ENCODE data around the gene CDC42. TPM values are rescaled to one million over a fixed set of nuclear protein-coding genes. Genes with fewer than 3 reads are reported as not detected.
"Not testable (repeated sequence)": the region's sequence is repeated elsewhere in the genome, so short reads cannot be mapped to it uniquely, and the experiment has no call there.

Gene CDC42
- total RNA-seq, 1 donor from 2014 or later = 69.8 TPM

DNA sequence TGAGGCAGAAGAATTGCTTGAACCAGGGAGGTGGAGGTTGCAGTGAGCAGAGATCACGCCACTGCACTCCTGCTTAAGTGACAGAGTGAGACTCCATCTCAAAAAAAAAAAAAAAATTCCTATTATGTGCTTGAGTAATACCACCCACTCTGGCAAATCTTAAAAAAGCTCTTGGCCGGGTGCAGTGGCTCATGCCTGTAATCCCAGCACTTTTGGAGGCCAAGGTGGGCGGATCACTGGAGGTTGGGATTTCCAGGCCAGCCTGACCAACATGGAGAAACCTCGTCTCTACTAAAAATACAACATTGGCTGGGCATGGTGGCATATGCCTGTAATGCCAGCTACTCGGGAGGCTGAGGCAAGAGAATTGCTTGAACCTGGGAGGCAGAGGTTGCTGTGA lies 17.7 kb upstream of the CDC42 start:
- ATAC-seq; DNase-seq (ENCODE audit: low spot score): not testable (repeated sequence)

DNA sequence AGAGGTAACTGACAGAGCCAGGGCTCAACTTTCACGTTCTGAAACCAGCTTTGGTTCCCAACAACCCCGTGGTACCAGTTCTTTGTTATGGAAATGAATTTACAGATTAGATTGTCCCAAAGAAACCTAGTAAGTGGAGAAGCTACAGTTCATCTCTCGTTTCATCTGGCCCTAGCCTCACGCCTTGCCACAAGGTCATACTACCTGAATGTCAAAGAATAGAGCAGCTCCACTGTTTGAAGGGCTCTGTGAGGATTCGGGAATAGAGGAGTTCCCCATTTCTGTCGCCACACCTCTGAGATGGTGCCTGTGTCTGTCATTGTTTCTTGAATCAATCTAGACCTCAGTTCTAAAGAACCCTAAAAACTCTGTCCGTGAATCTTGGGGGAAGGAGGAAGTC lies 15.0 kb upstream of the CDC42 start:
- DNase-seq (ENCODE audit: low spot score) (no peak), ATAC-seq (no peak)

DNA sequence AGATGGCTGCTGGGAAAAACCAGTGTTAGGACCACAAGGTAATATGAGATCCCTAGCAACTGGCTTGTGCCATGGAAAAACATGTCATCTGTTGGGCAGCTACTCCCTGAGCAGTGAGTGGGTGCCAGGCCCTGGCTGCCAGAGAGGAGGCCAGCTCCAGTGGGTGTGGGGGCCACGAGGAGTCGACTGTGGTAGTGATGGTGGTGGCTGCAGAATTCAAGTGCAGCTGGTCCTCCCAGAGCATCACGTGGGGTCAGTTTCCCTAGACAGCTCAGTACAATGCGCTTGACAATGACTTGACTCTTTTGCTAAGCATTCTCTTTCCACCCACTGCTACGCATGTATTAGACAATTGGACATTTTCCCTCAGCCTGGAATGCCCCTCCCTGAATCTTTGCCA lies 14.5 kb upstream of the CDC42 start:
- DNase-seq (ENCODE audit: low spot score) = no peak

DNA sequence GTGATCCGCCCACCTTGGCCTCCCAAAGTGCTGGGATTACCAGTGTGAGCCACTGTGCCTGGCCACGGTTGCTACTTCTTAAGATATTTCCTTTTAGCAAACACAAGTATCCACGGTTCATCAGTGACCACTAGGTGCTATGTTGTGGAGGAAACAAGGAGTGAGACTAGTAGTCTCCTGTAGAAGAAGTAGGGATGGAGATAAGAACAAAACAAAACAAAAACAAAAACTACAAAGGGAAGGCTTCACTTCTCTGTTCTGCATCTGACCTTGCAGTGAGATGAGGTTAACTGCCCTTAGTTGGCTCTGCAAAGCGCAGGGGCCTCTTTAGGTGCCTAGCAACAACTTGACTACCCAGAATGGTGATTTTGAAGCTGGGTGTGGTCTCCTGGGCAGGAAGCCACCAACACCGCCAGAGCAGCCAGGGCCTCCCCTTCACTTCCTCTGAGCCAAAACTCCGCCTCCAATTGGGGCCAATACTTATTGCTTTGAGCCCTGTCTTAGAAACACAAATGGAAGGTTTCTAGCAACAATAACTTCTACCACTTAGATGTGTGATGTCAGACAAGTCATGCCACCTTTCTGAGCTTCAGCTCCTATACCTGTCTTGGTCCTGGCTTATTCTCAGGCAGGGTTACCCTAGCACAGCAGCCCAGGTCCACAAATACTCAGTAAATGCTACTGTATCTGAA lies 12.8 kb upstream of the CDC42 start:
- DNase-seq (ENCODE audit: low spot score) = peak; percentile 55
- peak; percentile 59 for ATAC-seq

More for the DNA sequence above, 14.5 kb upstream of the CDC42 start:
- no peak for ATAC-seq

DNA sequence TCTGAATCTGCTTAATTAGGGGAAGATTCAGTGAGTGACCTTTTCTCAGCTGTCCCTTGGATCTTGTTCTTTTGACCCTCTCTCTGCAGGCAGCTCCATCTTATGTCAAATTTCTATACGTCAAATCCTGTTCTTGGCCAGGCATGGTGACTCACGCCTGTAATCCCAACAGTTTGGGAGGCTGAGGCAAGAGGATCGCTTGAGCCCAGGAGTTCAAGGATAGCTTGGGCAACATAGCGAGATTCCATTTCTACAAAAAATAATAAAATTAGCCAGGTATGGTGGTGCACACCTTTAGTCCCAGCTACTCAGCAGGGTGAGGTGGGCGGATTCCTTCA lies 12.3 kb upstream of the CDC42 start:
- ATAC-seq (no peak), DNase-seq (ENCODE audit: low spot score) (no peak)

DNA sequence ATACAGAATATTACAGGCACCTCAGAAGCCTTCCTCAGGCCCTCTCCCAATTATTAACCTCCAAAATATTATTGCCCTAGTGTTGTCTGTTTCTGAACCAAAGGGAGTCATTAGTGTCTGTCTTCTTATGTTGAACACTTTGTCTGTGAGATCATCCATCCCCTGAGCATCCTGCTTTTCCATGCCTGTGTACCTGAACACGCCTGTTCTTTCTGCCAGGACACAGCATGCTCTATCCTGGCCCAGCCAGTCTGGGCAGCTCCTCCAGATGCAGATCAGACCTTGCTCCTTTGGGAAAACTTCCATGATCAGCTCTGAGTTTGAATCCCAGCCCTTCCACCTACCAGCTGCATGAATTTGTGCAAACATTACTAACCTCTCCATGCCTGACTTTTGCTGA lies 11.0 kb upstream of the CDC42 start:
- ATAC-seq (no peak), DNase-seq (ENCODE audit: low spot score) (no peak)

DNA sequence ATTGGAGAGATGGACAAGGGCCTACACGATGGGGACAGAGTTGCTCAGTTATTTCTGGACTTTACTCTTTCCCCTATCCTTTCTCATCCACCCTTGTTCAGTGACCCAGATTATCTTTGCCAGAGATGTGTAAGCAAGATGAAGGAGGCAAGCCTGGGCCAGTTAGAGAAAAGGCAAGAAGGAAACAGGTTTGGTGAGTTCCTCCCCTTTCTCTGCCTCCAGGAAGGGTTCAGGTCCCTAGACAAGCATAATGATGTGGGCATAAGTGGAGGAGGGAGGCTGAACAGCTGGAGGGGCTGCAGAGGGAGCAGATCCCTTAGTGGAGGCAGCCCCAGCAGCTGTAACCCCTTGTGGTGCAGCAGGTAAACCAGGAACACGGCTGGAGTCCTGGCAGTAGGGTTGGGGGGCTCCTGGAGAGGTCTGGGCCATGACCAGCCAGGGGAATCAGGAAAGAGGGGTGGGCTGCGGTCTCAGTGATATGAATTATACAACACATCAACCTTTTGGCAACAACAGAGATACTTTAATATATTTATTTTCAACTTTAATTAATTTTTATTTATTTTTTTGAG lies 9.2 kb upstream of the CDC42 start:
- DNase-seq (ENCODE audit: low spot score) = no peak

DNA sequence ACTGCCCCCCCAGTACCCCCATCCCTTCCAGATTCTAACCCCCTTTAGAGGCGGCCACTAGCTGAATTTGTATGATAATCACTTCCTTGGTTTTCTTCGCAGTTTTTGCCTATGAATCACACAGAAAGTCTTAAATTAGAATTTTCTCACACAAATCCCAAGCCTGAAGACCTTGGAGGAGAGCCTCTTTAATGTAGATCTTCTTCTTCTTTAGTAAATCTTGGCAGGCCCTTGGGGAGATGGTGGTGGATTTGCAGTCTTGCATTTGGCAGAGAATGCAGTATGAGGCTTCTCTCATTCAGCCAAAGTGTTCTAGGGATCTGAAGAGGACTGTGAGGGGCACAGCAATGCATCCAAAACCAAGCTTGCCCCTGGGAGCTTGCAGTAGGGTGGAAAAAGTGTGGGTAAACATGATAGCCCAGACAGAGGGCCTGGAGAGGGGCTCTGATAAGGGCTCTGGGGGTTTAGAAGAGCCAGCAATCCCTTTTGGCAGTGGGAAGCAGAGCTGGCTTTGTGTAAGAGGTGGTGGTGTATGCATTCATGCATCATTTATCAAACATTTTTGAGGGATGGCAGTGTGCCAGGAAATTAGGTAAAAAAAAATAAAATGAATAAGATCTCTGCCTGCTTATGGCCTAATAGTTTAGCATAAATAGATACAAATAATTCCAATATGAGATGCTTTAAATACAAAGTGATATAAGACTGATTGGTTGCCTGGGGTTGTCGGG lies 7.7 kb upstream of the CDC42 start:
- DNase-seq (ENCODE audit: low spot score) = no peak
- no peak for ATAC-seq

More for the DNA sequence above, 9.2 kb upstream of the CDC42 start:
- ATAC-seq = no peak

DNA sequence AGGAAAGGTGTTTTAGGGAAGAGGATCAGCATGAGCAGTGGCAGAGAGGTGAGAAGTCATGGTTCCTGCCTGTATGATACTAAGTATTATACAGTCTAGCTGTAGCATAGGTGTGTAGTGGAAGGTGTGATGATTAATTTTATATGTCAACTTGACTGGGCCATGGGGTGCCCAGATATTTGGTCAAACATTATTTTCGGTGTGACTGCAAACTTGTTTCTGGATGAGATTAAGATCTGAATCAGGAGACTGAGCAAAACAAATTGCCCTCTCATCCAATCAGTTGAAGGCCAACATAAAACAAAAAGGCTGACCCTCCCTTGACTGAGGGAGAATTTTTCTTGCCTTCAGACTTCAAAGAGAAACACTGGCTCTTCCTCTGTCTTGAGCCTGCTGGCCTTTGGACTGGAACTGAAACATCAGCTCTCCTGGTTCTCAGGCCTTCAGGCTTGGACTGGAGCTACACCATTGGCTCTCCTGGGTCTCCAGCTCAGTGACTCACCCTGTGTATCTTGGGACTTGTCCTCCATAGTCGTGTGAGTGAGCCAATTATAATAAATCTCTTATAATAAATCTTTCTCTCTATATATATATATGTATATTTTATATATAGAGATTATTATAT lies 6.8 kb upstream of the CDC42 start:
- no peak for DNase-seq (ENCODE audit: low spot score)
- no peak for ATAC-seq

DNA sequence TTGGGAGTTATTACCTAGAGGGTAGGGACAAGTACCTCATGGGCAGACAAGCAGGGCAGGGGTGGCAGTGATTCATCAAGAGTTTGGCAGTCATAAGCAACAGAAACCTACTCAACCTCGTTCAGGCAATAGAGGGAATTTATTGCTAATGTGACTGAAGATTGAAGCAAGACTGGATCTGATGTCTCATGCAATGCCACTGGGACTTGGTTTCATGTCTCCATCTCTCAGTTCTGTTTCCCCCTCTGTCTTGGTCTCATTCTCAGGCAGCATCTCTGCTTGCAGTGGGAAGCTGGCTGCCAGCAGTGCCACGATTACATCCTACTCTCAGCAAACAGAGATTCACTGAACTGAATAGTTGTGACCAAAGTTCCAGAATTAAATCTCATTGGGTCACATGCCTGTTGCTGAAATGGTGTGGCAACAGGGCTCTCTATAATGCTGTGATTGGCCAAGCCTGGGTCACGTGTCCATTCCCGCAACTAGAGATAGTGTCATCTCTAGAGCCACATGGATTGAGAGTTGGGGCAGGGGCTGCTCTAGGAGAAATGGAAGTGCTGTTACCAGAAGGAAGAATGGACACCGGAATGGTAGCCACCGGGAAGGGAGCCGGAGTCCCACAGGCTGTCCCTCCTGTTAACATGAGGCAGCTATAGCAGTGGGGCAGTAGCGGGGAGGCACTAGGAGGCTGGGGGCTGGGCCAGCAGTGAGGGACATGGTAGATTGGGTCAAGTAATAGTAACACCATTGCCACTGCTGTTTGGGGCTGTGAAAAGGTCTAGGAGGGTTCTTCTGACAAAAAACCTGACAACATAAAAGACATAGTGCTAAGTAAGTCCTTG lies 3.9 kb upstream of the CDC42 start:
- DNase-seq (ENCODE audit: low spot score) = no peak
- no peak for ATAC-seq

DNA sequence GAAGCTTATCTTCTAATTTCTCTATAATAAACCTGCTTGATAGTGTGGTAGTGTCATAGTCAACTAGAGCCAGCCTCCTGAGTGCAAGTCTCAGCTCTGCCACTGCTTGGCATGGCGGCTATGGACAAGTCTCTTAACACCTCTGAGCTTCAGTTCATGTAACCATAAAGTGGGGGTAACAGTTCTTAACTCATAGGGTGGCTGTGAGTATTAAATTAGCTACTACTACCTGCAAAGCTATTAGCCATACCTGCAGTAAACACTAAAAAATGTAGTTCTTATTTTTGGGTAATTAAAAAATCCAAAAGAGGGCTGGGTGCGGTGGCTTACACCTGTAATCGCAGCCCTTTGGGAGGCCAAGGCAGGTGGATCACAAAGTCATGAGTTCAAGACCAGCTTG lies 2.2 kb upstream of the CDC42 start:
- ATAC-seq (no peak), DNase-seq (ENCODE audit: low spot score) (no peak)

DNA sequence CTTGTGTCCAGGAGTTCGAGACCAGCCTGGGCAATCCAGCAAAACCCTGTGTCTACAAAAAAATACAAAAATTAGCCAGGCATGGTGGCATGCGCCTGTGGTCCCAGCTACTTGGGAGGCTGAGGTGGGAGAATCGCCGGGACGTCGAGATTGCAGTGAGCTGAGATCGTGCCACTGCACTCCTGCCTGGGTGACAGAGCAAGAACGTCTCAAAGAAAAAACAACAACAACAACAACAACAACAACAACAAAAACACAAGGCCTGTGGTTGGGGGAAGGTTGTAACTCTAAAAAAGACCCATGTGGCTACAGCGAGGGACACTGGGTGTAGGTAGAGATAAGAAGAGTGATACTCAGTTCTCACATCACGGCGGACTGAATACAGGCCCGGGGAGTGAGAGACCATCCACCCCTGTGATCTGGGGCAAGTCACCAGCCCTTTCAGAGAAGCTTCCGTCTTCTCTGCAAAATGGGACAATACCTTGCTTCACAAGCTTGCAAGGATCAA lies 848 bp upstream of the CDC42 start:
- DNase-seq (ENCODE audit: low spot score) (no peak), ATAC-seq (no peak)

DNA sequence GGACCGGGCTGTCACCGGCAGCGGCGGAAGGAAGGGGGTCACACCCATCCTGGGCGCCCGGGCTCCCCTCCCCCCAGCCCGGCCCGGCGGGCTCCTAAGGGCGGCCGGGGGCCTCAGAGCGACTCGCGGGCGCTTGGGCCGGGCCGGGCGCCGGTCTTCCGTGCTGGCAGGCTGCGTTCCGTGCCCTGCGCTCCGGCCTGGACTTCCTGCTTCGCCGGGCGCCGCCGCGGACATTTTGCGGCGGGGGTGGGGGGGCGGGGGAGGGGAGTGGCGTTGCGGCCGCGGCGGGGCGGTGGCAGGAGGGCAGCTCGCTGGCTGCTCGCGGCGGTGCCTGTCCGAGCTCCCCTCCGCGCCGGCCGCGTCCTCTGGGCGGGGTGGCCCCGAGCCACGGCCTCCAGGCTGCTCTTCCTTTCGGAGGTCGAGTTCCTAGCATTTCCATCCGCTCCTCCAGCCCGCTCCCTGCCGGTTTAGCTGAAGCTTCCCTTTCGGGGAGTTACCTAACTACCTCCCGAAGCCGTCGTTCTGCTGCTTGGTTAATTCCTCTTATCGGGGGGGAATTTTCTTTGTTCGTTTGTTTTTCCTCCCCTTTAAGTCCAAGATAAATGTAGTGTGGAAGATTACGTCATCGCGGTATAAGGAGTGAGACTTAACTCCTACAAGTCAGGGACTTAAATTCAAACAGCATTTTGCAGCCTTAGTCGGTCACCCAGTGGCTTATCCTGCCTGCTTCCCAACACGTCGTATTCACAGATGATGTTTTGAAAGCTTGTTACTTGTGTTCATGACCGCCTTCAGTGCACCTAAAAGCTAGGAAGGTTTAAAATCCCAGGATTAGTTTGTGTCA lies 730 bp downstream of the CDC42 start:
- DNase-seq (ENCODE audit: low spot score) (peak; percentile 73), ATAC-seq (peak; percentile 81)

DNA sequence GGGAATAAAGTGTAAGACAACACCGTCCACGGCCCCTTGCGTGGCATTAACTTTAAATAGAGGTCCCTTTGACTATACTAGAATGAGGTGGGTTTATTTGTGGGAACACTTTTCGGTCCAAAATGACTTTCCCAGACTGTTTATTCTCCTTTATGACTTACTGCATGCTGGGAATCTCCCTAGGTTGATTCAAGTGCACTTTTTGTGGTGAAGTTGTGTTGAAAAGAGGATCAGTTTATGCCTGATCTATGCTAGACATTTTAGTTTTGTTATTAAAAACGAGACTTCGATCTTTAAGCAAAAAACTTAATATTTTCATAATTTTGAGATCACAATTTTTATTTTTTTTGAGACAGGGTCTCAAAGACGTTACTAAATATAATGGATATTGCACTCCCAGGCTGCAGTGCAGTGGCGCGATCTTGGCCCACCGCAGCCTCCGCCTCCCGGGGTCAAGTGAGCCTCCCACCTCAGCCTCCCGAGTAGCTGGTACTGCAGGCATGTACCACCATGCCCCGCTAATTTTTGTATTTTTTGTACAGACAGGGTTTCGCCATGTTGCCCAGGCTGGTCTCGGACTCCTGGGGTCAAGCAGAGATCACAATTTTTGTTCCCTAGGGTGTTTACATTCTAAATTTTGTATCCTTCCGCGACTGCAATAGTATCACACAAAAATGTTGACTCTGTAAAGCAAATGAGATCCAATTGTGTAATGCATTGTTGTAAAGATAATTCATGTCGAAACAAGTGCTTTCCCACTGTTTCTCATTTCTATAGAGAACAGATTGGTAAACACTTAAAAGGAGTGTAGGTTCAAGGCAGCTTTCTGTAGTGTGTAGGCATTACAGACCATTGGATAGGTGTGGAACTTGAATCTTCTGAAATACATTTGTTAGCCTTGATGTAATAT lies 1.6 kb downstream of the CDC42 start:
- DNase-seq (ENCODE audit: low spot score) (peak; percentile 39), ATAC-seq (no peak)

DNA sequence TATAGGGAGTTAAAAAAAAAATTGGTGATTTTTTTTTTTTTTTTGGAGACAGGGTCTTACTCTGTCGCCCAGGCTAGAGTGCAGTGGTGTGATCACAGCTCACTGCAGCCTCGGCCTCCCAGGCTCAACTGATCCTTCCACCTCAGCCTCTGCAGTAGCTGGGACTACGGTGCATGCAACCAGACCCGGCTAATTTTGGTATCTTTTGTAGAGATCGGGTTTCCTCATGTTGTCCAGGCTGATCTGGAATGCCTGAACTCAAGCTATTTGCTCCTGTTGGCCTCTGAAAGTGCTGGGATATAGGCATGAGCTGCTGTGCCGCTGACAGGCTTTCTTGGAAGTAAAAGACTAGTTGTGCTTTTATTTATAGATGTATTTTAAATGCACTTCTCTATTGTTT lies 3.0 kb downstream of the CDC42 start:
- ATAC-seq (no peak), DNase-seq (ENCODE audit: low spot score) (peak; percentile 31)

DNA sequence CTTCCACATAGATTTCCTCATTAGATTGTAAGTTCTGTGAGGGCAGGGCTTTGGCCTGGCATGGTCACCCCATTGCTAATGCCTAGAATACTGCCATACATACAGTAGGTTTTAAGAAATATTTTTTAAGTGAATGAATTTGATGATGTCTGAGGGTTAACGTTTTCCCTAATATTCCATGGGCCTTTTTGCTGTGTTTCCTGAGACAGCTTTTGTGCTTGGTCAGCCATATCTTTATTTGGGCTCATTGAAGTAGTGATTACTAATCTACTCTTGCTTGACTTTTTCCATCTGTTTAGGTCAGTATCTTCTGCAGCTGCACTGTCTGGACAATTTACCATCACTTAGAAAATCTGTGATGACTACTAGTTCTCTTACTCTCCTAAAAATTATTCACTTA lies 3.5 kb downstream of the CDC42 start:
- no peak for DNase-seq (ENCODE audit: low spot score)
- ATAC-seq = no peak

DNA sequence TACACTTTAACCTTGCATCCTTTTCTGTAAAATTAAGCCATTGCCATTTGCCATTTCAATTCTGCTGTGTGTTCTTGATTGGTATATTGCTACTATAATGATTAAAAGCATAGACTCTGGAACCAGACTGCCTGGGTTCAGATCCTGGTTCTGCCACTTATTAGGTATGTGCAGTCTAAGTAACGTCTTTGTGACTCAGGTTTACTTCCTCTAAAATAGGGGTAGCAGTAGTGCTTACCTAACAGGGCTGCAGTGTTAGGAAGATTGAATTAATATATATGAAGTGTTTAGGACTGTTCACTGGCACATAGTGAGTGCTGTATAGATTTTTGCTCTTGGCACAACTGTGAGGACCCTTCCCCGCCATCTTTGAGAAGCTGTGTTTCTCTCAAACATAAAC lies 4.4 kb downstream of the CDC42 start:
- ATAC-seq = no peak
- no peak for DNase-seq (ENCODE audit: low spot score)

DNA sequence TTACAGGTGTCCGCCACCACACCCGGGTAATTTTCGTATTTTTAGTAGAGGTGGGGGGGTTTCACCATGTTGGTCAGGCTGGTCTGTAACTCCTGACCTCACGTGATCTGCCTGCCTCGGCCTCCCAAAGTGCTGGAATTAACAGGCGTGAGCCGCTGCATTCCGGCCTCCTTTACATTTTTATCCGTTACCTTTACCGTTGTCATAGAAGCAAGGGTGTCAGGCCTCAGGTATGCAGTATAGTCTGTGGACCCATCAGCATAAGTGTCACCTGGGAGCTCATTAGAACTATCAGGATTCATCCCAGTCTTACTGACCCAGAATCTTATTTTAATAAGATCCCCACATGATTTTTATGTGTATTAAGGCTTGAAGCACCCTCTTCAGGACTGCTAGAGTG lies 5.4 kb downstream of the CDC42 start:
- no peak for ATAC-seq
- no peak for DNase-seq (ENCODE audit: low spot score)

Measured in left lobe of liver (tissue), 2 donors.